Mammary epithelial cell (primary cell): ENCODE measurements around the gene LRRC9.
"Not testable (repeated sequence)": the region's sequence is repeated elsewhere in the genome, so short reads cannot be mapped to it uniquely, and the experiment has no call there.

ENCODE experiments used
- EZH2 ChIP-seq: IDR thresholded peaks from 2 replicates; pipeline ENCODE4 v1.6.1; 2012; ENCODE audit warnings: low read length, inconsistent platforms, borderline replicate concordance
- TF ChIP-seq, protein P1 (sequence below), 2 donors: IDR thresholded peaks in 1 of 2; conservative IDR thresholded peaks in 1 of 2; 2 replicates each; pipeline ENCODE4 v1.5.1; 2011 to 2012; ENCODE audit warnings: inconsistent platforms in 2 of 2, low read length in 2 of 2, mild to moderate bottlenecking in 2 of 2, control low read depth in 1 of 2, low read depth in 1 of 2; ENCODE audit not compliant: insufficient read depth in 1 of 2; ENCODE audit errors: extremely low read depth in 1 of 2

DNA sequence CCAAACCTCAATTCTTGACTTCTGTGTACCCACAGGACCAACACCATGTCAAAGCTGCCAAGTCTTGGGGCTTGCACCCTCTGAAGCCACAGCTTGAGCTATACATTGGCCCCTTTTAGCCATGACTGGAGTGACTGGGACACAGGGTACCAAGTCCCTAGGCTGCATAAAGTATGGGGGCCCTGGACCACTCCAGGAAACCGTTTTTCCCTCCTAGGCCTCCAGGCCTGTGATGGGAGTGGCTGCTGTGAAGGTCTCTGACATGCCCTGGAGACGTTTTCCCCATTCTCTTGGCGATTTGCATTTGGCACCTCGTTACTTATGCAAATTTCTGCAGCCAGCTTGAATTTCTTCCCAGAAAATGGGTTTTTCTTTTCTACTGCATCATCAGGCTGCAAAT is 90.3 kb downstream of the LRRC9 start:
- TF ChIP-seq, protein P1, sequence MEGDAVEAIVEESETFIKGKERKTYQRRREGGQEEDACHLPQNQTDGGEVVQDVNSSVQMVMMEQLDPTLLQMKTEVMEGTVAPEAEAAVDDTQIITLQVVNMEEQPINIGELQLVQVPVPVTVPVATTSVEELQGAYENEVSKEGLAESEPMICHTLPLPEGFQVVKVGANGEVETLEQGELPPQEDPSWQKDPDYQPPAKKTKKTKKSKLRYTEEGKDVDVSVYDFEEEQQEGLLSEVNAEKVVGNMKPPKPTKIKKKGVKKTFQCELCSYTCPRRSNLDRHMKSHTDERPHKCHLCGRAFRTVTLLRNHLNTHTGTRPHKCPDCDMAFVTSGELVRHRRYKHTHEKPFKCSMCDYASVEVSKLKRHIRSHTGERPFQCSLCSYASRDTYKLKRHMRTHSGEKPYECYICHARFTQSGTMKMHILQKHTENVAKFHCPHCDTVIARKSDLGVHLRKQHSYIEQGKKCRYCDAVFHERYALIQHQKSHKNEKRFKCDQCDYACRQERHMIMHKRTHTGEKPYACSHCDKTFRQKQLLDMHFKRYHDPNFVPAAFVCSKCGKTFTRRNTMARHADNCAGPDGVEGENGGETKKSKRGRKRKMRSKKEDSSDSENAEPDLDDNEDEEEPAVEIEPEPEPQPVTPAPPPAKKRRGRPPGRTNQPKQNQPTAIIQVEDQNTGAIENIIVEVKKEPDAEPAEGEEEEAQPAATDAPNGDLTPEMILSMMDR (conservative IDR thresholded peaks at IDR 0.05 in 1 of 2, IDR thresholded peaks at IDR 0.05 in 1 of 2; ENCODE audit: extremely low read depth in 1 of 2, insufficient read depth in 1 of 2, low read depth in 1 of 2, low read length in 2 of 2) = not testable (repeated sequence)
- not testable (repeated sequence) for TF ChIP-seq EZH2
